ENCODE data around the gene DPH5.

The DPH5 gene

DNA sequence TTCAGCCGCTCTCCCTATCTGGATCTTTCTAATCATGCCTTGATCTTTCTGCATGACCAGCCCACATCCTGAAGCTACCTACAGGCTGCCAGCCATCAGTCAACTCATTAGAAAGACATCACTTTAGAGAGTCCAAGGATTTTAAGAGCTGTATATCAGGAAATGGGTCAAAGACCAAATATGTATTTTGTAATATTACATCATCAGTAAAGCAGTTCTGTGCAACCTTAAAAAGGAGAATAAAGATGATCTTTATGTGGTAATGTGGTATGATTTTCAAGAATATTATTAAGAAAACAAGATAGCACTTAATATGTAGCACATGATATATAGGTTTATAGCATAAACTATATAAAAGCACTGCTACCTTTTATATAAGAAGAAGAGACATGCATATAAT is 82.1 kb downstream of the DPH5 start:
- no peak overlapping the region for H3K4me3 ChIP-seq (ENCODE audit: low read length)
- DNase-seq (ENCODE audit: low read depth), result no peak
- TF ChIP-seq, protein P1, sequence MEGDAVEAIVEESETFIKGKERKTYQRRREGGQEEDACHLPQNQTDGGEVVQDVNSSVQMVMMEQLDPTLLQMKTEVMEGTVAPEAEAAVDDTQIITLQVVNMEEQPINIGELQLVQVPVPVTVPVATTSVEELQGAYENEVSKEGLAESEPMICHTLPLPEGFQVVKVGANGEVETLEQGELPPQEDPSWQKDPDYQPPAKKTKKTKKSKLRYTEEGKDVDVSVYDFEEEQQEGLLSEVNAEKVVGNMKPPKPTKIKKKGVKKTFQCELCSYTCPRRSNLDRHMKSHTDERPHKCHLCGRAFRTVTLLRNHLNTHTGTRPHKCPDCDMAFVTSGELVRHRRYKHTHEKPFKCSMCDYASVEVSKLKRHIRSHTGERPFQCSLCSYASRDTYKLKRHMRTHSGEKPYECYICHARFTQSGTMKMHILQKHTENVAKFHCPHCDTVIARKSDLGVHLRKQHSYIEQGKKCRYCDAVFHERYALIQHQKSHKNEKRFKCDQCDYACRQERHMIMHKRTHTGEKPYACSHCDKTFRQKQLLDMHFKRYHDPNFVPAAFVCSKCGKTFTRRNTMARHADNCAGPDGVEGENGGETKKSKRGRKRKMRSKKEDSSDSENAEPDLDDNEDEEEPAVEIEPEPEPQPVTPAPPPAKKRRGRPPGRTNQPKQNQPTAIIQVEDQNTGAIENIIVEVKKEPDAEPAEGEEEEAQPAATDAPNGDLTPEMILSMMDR (IDR thresholded peaks at IDR 0.05; ENCODE audit: insufficient read depth, low read depth, low read length, missing control alignments), result no peak

DNA sequence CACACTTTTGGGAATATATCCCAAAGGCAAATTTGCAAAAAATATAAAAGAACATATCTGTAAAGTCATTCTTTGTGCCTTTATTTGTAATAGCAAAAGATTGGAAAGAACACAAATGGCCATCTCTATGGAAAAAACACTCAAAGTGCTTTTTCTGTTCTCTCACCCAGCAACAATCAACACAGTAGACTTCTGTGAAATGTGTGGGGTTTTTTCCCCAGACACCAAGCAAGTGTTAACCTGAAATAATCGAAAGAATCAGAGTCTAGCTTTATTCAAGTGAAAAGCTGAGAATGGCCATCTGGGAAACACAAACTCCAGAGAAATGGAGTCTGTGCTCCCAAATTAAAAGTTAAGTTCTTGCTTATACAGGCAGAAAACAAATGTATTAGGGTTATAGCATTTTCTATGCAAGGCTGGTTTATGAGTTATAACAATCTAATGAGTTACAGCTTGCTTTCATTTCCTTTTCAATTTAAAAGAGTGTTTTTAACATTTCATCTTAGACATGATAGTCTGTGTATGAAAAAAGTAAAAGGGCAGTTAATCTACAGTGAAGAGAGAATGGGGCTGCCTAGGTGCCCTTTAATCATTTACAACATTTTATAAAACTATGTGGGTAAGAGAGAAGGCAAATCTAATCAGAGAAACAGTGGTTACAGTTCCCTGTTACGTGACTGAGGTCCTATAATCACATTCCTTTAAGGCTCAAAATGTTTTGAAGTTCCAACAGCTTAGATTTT is 83.1 kb downstream of the DPH5 start:
- TF ChIP-seq, protein P1 (IDR thresholded peaks at IDR 0.05; ENCODE audit: insufficient read depth, low read depth, low read length, missing control alignments), result no peak
- no peak overlapping the region for H3K4me3 ChIP-seq (ENCODE audit: low read length)
- no peak for DNase-seq (ENCODE audit: low read depth)

DNA sequence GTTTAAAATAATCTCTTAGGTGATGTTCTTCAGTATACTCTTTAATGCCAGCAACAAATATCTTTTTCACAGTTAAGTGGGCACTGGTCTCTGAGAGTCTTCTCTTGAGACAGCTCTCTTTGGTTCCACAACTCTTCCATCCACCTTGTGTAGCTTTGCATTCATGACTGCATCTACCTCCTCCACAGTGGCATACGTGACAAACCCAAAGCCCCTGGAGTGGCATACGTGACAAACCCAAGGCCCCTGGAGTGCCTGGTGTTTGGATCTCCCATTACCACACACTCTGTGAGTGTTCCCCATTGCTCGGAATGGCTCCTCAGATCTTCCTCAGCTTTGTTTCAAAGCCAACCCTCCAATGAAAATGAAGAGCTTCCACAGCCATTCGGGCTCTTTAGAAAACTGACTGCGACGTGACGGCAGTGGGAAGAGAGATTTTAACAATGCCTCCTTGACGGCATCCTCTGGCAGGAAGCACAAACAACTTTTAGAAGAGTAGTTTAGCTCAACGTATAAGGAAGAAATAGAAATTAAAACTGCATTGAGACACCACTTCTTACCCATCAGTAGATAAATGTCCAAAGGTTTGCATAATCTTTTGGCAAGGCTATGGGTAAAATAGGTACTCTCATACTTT is 83.9 kb downstream of the DPH5 start:
- DNase-seq (ENCODE audit: low read depth), result no peak

DNA sequence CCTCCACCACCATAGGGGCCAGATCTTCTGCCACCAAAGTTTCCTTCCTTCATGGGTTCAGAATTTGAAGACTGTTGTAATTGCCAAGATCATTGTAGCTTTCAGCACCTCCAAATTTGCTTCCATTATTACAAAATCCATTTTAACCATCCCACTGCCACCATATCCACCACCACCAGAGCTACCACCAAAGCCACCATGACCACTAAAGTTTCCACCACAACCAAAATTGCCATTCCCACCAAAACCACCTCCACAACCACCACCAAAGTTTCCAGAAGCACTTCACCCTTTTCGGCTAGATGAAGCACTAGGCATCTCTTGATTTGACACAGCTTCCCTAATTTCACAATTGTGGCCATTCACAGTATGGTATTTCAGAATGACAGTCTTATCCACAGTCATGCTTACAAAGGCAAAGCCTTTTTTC is 84.5 kb downstream of the DPH5 start:
- TF ChIP-seq, protein P1 (IDR thresholded peaks at IDR 0.05; ENCODE audit: insufficient read depth, low read depth, low read length, missing control alignments), result no peak
- no peak for DNase-seq (ENCODE audit: low read depth)
- no peak overlapping the region for H3K4me3 ChIP-seq (ENCODE audit: low read length)

More for the DNA sequence above, 83.9 kb downstream of the DPH5 start:
- no peak overlapping the region for H3K4me3 ChIP-seq (ENCODE audit: low read length)
- TF ChIP-seq, protein P1 (IDR thresholded peaks at IDR 0.05; ENCODE audit: insufficient read depth, low read depth, low read length, missing control alignments), result no peak
